NCI-H1092 (cell line): ENCODE measurements around the gene RASA4.
"Not testable (repeated sequence)": the region's sequence is repeated elsewhere in the genome, so short reads cannot be mapped to it uniquely, and the experiment has no call there.

ENCODE experiments used
- DNase-seq: peaks from one replicate; lab custom pipeline; 2025; lab: John Stamatoyannopoulos, UW

RASA4 gene

GRCh38 chr7:102616507-102617125 is at the start of gene RASA4:
RASA4 (minus strand) TSS chr7:102616756; CDS start chr7:102616689, 67 bp downstream.
- not testable (repeated sequence) for DNase-seq

- not testable (repeated sequence) for DNase-seq
Observed at GRCh38 chr7:102664765-102665164, 48.2 kb upstream of the RASA4 start.

- not testable (repeated sequence) for DNase-seq
Observed at GRCh38 chr7:102649924-102650323, 33.4 kb upstream of the RASA4 start, which contains the start of gene SPDYE2B. SPDYE2B (plus strand) TSS chr7:102650319; CDS start chr7:102652349, 2,030 bp downstream.

- DNase-seq, result not testable (repeated sequence)
Observed at GRCh38 chr7:102647813-102648212, 31.3 kb upstream of the RASA4 start.

GRCh38 chr7:102643404-102643803 is 26.8 kb upstream of the RASA4 start:
- not testable (repeated sequence) for DNase-seq

- not testable (repeated sequence) for DNase-seq
Observed at GRCh38 chr7:102642691-102643090, 26.1 kb upstream of the RASA4 start, which contains the start of gene UPK3BL1. UPK3BL1 (minus strand) TSS chr7:102642791; CDS start chr7:102642741, 50 bp downstream.

- not testable (repeated sequence) for DNase-seq
Observed at GRCh38 chr7:102638848-102639247, 22.3 kb upstream of the RASA4 start.

GRCh38 chr7:102636956-102637355 is 20.4 kb upstream of the RASA4 start:
- DNase-seq, result not testable (repeated sequence)

- not testable (repeated sequence) for DNase-seq
Observed at GRCh38 chr7:102635354-102635753, 18.8 kb upstream of the RASA4 start.

- not testable (repeated sequence) for DNase-seq
Observed at GRCh38 chr7:102634299-102634698, 17.7 kb upstream of the RASA4 start.

- not testable (repeated sequence) for DNase-seq
Observed at GRCh38 chr7:102630622-102631021, 14.1 kb upstream of the RASA4 start.

GRCh38 chr7:102627271-102627904 is 10.8 kb upstream of the RASA4 start:
- DNase-seq, result not testable (repeated sequence)

- not testable (repeated sequence) for DNase-seq
Observed at GRCh38 chr7:102618122-102618521, 1.6 kb upstream of the RASA4 start.

- DNase-seq, result not testable (repeated sequence)
Observed at GRCh38 chr7:102615930-102616329, 626 bp downstream of the RASA4 start.

- DNase-seq, result not testable (repeated sequence)
Observed at GRCh38 chr7:102614873-102615272, 1.7 kb downstream of the RASA4 start.

- DNase-seq, result not testable (repeated sequence)
Observed at GRCh38 chr7:102614346-102614697, 2.2 kb downstream of the RASA4 start.

GRCh38 chr7:102613575-102614345 is 2.8 kb downstream of the RASA4 start:
- not testable (repeated sequence) for DNase-seq

- not testable (repeated sequence) for DNase-seq
Observed at GRCh38 chr7:102611675-102612325, 4.8 kb downstream of the RASA4 start.

- not testable (repeated sequence) for DNase-seq
Observed at GRCh38 chr7:102611013-102611674, 5.4 kb downstream of the RASA4 start.

- not testable (repeated sequence) for DNase-seq
Observed at GRCh38 chr7:102610441-102610840, 6.1 kb downstream of the RASA4 start.

- DNase-seq, result not testable (repeated sequence)
Observed at GRCh38 chr7:102609734-102610133, 6.8 kb downstream of the RASA4 start.
